Heart left ventricle (tissue), 13 donors: Measurements from ENCODE around the gene DOCK1.

Source experiments
- POLR2A ChIP-seq, 2 donors: fragments of 450-650 bp; IDR thresholded peaks; one replicate each; pipeline ENCODE4 v1.6.1; 2017; ENCODE audit warnings: antibody characterized with exemption in 2 of 2, mild to moderate bottlenecking in 2 of 2, moderate library complexity in 2 of 2
- TF ChIP-seq, protein P1 (sequence below), 12 donors: fragments of 200-600 bp; sonication (generic) in 4 of 12; IDR thresholded peaks; one replicate each; pipeline versions ENCODE4 v1.5.0 to v1.8.0; 2018 to 2022; ENCODE audit warnings: antibody characterized with exemption in 12 of 12, mild to moderate bottlenecking in 5 of 12
- donor health status: ischemic (EF 13 %, LVEDD 7.1; RV severe dilation, severe dysfunction).
- donor health status: DM: no; HTN: yes; CAD: no.
- donor health status: DM: no; HTN: no; CAD: no.
- donor health status: ischemic (EF 25% LVEDD 6.9; RV normal size, moderate dysfunction).
- donor health status: ischemic (EF 25% LVEDD 5.7; RV mildly dilated, moderate dysfunction).
- donor health status: ischemic (EF 35%, LVEDD 5.7; RV mildly dilated, moderate dysfunction).
- donor health status: nonischemic (EF 11% LVEDD 7.7; RV severe dilation, severe dysfunction).
- donor health status: DM: yes; HTN: yes; CAD: no.
- donor health status: PGD.
- donor health status: ischemic (EF 29% LVEDD 5.4; RV normal size, mild dysfunction).
- donor health status: nonischemic (EF 23%, LVEDD 6.1; RV moderate dilation, normal function).

DNA sequence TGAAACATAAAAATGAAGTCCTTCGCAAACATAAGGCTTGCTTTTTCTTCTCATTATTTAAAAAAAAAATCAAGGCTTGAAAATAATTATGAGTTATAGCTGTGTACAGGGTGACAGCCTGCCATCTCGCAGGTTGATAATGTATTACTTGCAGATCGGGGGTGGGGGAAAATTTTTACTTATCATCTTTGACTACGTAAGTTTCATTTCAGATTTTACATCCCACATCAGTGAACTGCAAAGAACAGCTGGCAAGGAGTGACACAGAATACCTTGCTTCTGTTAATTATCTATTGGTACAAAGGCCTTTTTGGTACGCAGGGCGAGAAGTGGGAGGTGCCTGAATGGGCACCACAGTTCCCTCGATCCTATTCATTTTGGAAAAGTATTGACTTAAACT, 232.2 kb downstream of the DOCK1 start:
- no peak for TF ChIP-seq POLR2A (IDR thresholded peaks at IDR 0.05)
- TF ChIP-seq, protein P1, sequence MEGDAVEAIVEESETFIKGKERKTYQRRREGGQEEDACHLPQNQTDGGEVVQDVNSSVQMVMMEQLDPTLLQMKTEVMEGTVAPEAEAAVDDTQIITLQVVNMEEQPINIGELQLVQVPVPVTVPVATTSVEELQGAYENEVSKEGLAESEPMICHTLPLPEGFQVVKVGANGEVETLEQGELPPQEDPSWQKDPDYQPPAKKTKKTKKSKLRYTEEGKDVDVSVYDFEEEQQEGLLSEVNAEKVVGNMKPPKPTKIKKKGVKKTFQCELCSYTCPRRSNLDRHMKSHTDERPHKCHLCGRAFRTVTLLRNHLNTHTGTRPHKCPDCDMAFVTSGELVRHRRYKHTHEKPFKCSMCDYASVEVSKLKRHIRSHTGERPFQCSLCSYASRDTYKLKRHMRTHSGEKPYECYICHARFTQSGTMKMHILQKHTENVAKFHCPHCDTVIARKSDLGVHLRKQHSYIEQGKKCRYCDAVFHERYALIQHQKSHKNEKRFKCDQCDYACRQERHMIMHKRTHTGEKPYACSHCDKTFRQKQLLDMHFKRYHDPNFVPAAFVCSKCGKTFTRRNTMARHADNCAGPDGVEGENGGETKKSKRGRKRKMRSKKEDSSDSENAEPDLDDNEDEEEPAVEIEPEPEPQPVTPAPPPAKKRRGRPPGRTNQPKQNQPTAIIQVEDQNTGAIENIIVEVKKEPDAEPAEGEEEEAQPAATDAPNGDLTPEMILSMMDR (IDR thresholded peaks at IDR 0.05): no peak
